ENCODE data around the gene BEND6.

DNA sequence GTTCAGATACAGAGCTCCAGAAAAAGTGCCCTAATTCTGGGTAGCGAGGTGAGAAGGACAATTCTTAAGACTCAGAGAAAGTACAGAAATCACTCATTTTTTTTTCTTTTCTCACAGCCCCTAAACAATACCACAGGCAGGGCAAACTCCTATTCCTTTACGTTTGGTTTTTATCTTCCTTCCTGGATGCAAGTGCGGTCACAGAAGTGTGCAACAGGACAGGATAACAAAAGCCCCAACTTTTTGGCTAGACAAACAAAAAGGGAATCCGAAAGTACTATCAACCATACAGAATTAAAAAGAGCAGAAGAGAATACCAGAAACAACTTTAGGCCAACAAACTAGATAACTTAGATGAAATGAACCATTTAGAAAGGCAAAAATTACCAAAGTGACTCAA lies 18.4 kb upstream of the BEND6 start:
- no peak for TF ChIP-seq CTCF (IDR thresholded peaks at IDR 0.05)
- no peak for TF ChIP-seq POLR2A (IDR thresholded peaks at IDR 0.05)
